ENCODE results near the gene TUT7.

TUT7 gene

GRCh38 chr9:86356871-86357866 lies 3.0 kb upstream of the TUT7 start:
- Histone ChIP-seq H3K4me3 (ENCODE audit: low read length) (no peak overlapping the region), H3K36me3 (ENCODE audit: control insufficient read depth, insufficient read depth, low read length) (no peaks in the 10 kb centered on the region), H3K27ac (ENCODE audit: low read depth, low read length) (no peak overlapping the region), H3K4me1 (ENCODE audit: control insufficient read depth, insufficient read depth, low read length) (peaks cover 2% of the 10 kb centered on the region), H3K27me3 (ENCODE audit: control insufficient read depth, insufficient read depth, low read length) (no peaks in the 10 kb centered on the region), H3K9ac (ENCODE audit: low read length) (no peak overlapping the region)

- Histone ChIP-seq H3K4me3 (ENCODE audit: low read length) (no peak overlapping the region), H3K9ac (ENCODE audit: low read length) (no peak overlapping the region), H3K27me3 (ENCODE audit: control insufficient read depth, insufficient read depth, low read length) (no peaks in the 10 kb centered on the region), H3K27ac (ENCODE audit: low read depth, low read length) (no peak overlapping the region), H3K36me3 (ENCODE audit: control insufficient read depth, insufficient read depth, low read length) (peaks cover 3% of the 10 kb centered on the region), H3K4me1 (ENCODE audit: control insufficient read depth, insufficient read depth, low read length) (peaks cover 2% of the 10 kb centered on the region)
Observed at GRCh38 chr9:86355814-86356213, 1.6 kb upstream of the TUT7 start.

- Histone ChIP-seq H3K4me3 (ENCODE audit: low read length) (peak overlapping the region; percentile 85), H3K27ac (ENCODE audit: low read depth, low read length) (peak overlapping the region; percentile 92), H3K36me3 (ENCODE audit: control insufficient read depth, insufficient read depth, low read length) (peaks cover 3% of the 10 kb centered on the region), H3K4me1 (ENCODE audit: control insufficient read depth, insufficient read depth, low read length) (peaks cover 2% of the 10 kb centered on the region), H3K9ac (ENCODE audit: low read length) (peak overlapping the region; percentile 60), H3K27me3 (ENCODE audit: control insufficient read depth, insufficient read depth, low read length) (no peaks in the 10 kb centered on the region)
Observed at GRCh38 chr9:86354818-86355309, 654 bp upstream of the TUT7 start.

GRCh38 chr9:86353655-86354010 lies 577 bp downstream of the TUT7 start:
- H3K9ac ChIP-seq (ENCODE audit: low read length) = peak overlapping the region; percentile 91
- peak overlapping the region; percentile 86 for H3K4me3 ChIP-seq (ENCODE audit: low read length)
- peaks cover 4% of the 10 kb centered on the region for H3K4me1 ChIP-seq (ENCODE audit: control insufficient read depth, insufficient read depth, low read length)
- H3K36me3 ChIP-seq (ENCODE audit: control insufficient read depth, insufficient read depth, low read length) = peaks cover 3% of the 10 kb centered on the region
- H3K27me3 ChIP-seq (ENCODE audit: control insufficient read depth, insufficient read depth, low read length) = no peaks in the 10 kb centered on the region
- H3K27ac ChIP-seq (ENCODE audit: low read depth, low read length) = peak overlapping the region; percentile 92

GRCh38 chr9:86352440-86353077 lies 1.7 kb downstream of the TUT7 start:
- H3K36me3 ChIP-seq (ENCODE audit: control insufficient read depth, insufficient read depth, low read length) = peaks cover 3% of the 10 kb centered on the region
- H3K9ac ChIP-seq (ENCODE audit: low read length) = no peak overlapping the region
- peaks cover 4% of the 10 kb centered on the region for H3K4me1 ChIP-seq (ENCODE audit: control insufficient read depth, insufficient read depth, low read length)
- peak overlapping the region; percentile 18 for H3K4me3 ChIP-seq (ENCODE audit: low read length)
- H3K27ac ChIP-seq (ENCODE audit: low read depth, low read length) = no peak overlapping the region
- H3K27me3 ChIP-seq (ENCODE audit: control insufficient read depth, insufficient read depth, low read length) = no peaks in the 10 kb centered on the region

GRCh38 chr9:86351880-86352279 lies 2.3 kb downstream of the TUT7 start:
- Histone ChIP-seq H3K9ac (ENCODE audit: low read length) (no peak overlapping the region), H3K27ac (ENCODE audit: low read depth, low read length) (no peak overlapping the region), H3K27me3 (ENCODE audit: control insufficient read depth, insufficient read depth, low read length) (no peaks in the 10 kb centered on the region), H3K36me3 (ENCODE audit: control insufficient read depth, insufficient read depth, low read length) (peaks cover 3% of the 10 kb centered on the region), H3K4me1 (ENCODE audit: control insufficient read depth, insufficient read depth, low read length) (peaks cover 4% of the 10 kb centered on the region), H3K4me3 (ENCODE audit: low read length) (no peak overlapping the region)

- Histone ChIP-seq H3K4me3 (ENCODE audit: low read length) (no peak overlapping the region), H3K36me3 (ENCODE audit: control insufficient read depth, insufficient read depth, low read length) (peaks cover 13% of the 10 kb centered on the region), H3K4me1 (ENCODE audit: control insufficient read depth, insufficient read depth, low read length) (peaks cover 4% of the 10 kb centered on the region), H3K27ac (ENCODE audit: low read depth, low read length) (no peak overlapping the region), H3K27me3 (ENCODE audit: control insufficient read depth, insufficient read depth, low read length) (no peaks in the 10 kb centered on the region), H3K9ac (ENCODE audit: low read length) (no peak overlapping the region)
Observed at GRCh38 chr9:86350006-86350760, 4.0 kb downstream of the TUT7 start.

GRCh38 chr9:86349271-86349670 lies 4.9 kb downstream of the TUT7 start:
- Histone ChIP-seq H3K4me3 (ENCODE audit: low read length) (no peak overlapping the region), H3K4me1 (ENCODE audit: control insufficient read depth, insufficient read depth, low read length) (peaks cover 4% of the 10 kb centered on the region), H3K9ac (ENCODE audit: low read length) (no peak overlapping the region), H3K27ac (ENCODE audit: low read depth, low read length) (no peak overlapping the region), H3K27me3 (ENCODE audit: control insufficient read depth, insufficient read depth, low read length) (no peaks in the 10 kb centered on the region), H3K36me3 (ENCODE audit: control insufficient read depth, insufficient read depth, low read length) (peaks cover 17% of the 10 kb centered on the region)

GRCh38 chr9:86347991-86348390 lies 6.2 kb downstream of the TUT7 start:
- peaks cover 4% of the 10 kb centered on the region for H3K4me1 ChIP-seq (ENCODE audit: control insufficient read depth, insufficient read depth, low read length)
- no peak overlapping the region for H3K9ac ChIP-seq (ENCODE audit: low read length)
- no peak overlapping the region for H3K27ac ChIP-seq (ENCODE audit: low read depth, low read length)
- H3K4me3 ChIP-seq (ENCODE audit: low read length) = no peak overlapping the region
- H3K27me3 ChIP-seq (ENCODE audit: control insufficient read depth, insufficient read depth, low read length) = no peaks in the 10 kb centered on the region
- H3K36me3 ChIP-seq (ENCODE audit: control insufficient read depth, insufficient read depth, low read length) = peaks cover 19% of the 10 kb centered on the region

GRCh38 chr9:86344818-86345217 lies 9.4 kb downstream of the TUT7 start:
- Histone ChIP-seq H3K9ac (ENCODE audit: low read length) (no peak overlapping the region), H3K27ac (ENCODE audit: low read depth, low read length) (no peak overlapping the region), H3K27me3 (ENCODE audit: control insufficient read depth, insufficient read depth, low read length) (no peaks in the 10 kb centered on the region), H3K4me3 (ENCODE audit: low read length) (no peak overlapping the region), H3K36me3 (ENCODE audit: control insufficient read depth, insufficient read depth, low read length) (peaks cover 18% of the 10 kb centered on the region), H3K4me1 (ENCODE audit: control insufficient read depth, insufficient read depth, low read length) (peaks cover 2% of the 10 kb centered on the region)

- Histone ChIP-seq H3K27me3 (ENCODE audit: control insufficient read depth, insufficient read depth, low read length) (no peaks in the 10 kb centered on the region), H3K27ac (ENCODE audit: low read depth, low read length) (no peak overlapping the region), H3K4me1 (ENCODE audit: control insufficient read depth, insufficient read depth, low read length) (no peaks in the 10 kb centered on the region), H3K9ac (ENCODE audit: low read length) (no peak overlapping the region), H3K4me3 (ENCODE audit: low read length) (no peak overlapping the region), H3K36me3 (ENCODE audit: control insufficient read depth, insufficient read depth, low read length) (peaks cover 20% of the 10 kb centered on the region)
Observed at GRCh38 chr9:86342269-86342668, 11.9 kb downstream of the TUT7 start.

GRCh38 chr9:86341007-86341491 lies 13.2 kb downstream of the TUT7 start:
- H3K27me3 ChIP-seq (ENCODE audit: control insufficient read depth, insufficient read depth, low read length) = no peaks in the 10 kb centered on the region
- no peaks in the 10 kb centered on the region for H3K4me1 ChIP-seq (ENCODE audit: control insufficient read depth, insufficient read depth, low read length)
- H3K9ac ChIP-seq (ENCODE audit: low read length) = no peak overlapping the region
- no peak overlapping the region for H3K27ac ChIP-seq (ENCODE audit: low read depth, low read length)
- H3K4me3 ChIP-seq (ENCODE audit: low read length) = no peak overlapping the region
- H3K36me3 ChIP-seq (ENCODE audit: control insufficient read depth, insufficient read depth, low read length) = peaks cover 23% of the 10 kb centered on the region

All from rectal smooth muscle tissue (tissue), 1 donor.